GM21825 (cell line): ENCODE data around the gene CCDC194.
A peak's percentile ranks its signal among the peaks of the same experiment; 100 is the strongest.

Experiments
- ATAC-seq: cut with Tn5 transposase; IDR thresholded peaks from one replicate; pipeline ENCODE4 v1.9.1; 2021; ENCODE audit warnings: mild to moderate bottlenecking, moderate library complexity; ENCODE audit not compliant: unreplicated experiment

Gene CCDC194

GRCh38 chr19:17393914-17394313 is at the start of gene CCDC194:
TSS of gene CCDC194 (minus strand) at chr19:17394196. CDS start at chr19:17394158, 38 bp downstream.
- no peak for ATAC-seq

- ATAC-seq, result no peak
Measured at GRCh38 chr19:17441241-17442021, 47.4 kb upstream of the CCDC194 start.

- no peak for ATAC-seq
Measured at GRCh38 chr19:17436874-17437267, 42.9 kb upstream of the CCDC194 start.

DNA sequence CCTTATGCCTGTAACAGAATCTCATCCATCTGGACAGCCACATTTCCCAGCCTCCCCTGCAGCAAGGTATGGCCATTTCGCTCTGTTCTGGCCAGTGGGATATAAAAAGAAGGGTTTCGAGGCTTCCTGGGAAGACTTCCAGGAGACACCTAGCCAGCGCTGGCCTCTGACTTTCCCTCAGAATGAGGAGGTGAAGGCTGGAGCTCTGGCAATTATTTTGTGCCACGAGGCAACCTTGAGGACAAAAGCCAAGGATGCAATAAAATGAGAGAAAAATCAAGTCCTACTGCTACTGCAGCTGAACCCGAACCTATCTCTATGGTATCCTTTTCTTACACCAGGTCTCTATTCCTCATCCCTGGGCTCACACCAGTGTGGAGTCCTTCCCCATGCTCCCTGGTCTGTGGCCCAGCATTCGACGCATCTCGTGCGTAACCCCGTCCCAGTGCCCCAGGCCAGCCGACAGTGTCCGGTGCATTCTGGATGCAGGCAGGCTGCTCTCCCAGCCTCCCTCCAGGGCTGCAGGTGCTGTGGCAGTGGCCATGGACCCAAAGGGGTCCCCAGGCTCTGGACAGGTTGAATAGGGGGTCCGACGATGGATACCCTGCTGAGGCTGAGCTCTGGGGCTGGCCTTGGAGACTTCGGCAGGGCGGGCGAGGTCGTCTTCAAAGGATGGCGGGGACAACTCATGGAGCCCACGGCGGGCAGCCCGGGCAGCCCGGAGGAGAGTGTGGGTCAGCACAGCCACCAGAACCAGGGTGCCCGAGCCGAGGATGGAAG is 42.3 kb upstream of the CCDC194 start:
- ATAC-seq, result no peak

DNA sequence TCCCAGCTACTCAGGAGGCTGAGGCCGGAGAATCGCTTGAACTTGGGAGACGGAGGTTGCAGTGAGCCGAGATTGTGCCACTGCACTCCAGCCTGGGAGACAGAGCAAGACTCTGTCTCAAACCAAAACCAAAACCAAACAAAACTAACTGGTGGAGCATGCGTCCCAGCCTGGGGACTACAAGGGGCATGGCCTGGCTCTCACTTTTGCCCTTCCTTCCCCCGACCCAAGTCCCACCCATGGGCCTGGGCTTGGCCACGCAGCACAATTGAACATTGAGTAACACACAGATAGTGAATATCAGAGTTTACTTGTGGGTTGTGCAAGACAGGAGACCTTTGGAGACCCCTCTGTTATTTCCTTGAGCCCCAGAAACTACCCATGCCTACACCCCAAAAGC is 41.2 kb upstream of the CCDC194 start:
- no peak for ATAC-seq

DNA sequence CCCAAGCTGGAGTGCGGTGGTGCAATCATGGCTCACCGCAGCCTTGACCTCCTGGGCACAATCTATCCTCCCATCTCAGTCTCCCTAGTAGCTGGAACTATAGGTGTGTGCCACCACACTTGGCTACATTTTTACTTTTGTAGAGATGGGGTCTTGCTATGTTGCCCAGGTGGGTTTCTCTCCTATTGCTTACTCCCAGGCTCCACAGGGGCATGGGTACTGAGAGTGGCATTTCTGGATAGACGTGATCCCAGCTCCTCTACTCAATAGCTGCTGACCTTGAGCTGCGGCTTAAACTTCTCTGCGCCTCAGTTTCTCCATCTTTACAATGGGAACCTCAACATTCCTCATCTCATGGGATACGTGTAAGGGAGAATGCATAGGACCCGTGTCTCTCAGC is 37.4 kb upstream of the CCDC194 start:
- ATAC-seq, result no peak

GRCh38 chr19:17429641-17430113 is 35.7 kb upstream of the CCDC194 start:
- ATAC-seq, result no peak

DNA sequence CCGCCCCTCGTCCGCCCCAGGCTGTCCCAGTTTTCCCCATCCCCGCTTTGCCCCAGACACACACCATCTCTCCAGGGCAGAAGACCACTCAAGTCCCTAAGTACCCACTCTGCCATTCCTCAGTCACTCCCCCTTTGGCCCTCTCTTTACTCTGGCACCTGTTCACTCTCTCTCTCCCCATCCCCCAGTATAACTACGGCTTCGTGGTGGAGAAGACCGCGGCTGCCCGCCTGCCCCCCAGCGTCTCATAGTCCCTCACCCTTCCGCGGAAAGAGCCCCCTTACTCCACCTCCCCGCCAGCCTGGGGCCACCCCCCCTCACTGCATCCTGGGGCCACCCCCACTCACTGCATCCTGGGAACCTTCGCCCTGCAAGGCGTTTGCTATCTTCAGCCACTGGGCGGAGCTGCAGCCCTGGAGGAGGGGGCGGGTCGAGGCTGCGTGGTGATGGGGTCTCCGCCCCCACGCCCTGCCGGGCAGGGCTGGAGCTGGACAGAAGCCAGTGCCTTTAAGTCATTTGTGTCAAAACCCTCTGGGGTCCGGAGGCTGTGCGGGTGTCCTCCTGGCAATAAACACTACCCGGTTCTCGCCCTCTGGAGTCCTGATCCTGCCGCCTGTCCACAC is 30.9 kb upstream of the CCDC194 start:
- no peak for ATAC-seq

GRCh38 chr19:17423429-17424208 is 29.6 kb upstream of the CCDC194 start:
- no peak for ATAC-seq

DNA sequence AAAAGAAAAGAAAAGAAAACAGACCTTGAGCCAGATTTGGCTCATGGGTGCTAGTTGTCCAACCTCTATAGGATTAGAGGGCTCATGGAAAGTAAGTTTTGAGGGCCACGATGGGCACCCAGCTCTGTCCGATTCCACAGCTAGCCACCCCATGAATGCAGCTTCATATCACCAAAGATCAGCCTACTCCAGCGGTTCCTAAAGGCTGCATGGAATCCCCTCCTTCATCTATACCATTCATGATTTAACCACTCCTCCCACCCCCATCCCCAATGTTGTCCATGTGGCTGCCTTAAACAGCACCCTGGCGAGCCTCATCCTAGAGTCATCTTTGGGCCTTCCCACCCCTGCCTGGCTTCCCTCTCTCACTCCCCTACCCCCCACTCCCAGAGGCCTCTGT is 27.9 kb upstream of the CCDC194 start:
- no peak for ATAC-seq

GRCh38 chr19:17420475-17420924 is 26.5 kb upstream of the CCDC194 start:
- peak; percentile 12 for ATAC-seq

DNA sequence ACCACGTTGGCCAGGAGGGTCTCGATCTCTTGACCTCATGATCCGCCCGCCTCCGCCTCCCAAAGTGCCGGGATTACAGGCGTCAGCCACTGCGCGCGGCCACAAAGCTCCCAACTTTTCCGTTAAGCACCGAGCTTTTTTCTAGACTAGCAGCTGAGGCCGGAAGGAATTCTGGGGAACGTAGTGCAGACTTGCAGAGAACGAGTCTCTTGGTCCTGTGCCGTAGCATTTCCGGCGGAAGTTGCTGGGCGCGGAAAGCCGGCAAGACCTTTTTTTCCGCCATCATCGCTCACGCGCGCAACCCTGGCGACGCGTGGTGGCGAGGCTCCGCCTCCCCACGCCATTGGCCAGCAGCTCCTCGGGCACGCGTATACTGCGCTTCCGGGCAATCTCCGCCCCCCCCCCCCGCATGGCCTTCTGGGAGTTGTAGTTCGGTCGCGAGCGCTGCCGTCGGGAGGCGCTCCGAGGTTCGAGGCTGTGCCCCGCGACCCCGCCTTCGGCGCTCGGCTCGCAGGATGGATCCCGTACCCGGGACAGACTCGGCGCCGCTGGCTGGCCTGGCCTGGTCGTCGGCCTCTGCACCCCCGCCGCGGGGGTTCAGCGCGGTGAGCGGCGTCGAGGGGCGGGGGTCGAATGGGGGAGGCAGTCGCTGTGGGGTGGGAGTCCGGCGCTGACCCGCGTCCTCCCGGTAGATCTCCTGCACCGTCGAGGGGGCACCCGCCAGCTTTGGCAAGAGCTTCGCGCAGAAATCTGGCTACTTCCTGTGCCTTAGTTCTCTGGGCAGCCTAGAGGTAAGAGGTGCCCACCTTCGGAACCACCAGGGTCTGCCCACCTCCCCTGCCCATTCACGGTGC is 25.9 kb upstream of the CCDC194 start, which contains the start of gene MVB12A:
MVB12A (plus strand) TSS at position 427 of the 854 bp plus-strand sequence; CDS start at position 516, 89 bp downstream.
- peak; percentile 85 for ATAC-seq

- ATAC-seq, result no peak
Measured at GRCh38 chr19:17419154-17419620, 25.2 kb upstream of the CCDC194 start.

DNA sequence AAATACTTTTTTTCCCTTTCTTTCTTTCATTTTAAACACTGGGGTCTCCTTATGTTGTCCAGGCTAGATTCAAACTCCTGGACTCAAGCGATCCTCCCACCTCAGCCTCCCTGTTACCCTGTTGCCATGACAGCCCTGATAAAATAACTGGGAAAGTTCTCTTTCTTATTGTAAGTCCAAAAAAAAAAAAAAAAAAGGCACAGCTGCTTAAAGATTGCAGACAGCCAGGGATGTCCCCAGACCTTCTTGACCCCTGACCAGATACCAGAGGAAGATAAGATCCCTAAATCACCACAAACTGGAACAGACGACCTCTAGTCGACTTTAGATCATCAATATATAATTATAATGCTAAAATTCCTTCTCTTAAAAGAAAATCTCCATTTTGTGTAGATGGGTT is 24.7 kb upstream of the CCDC194 start:
- ATAC-seq, result no peak

DNA sequence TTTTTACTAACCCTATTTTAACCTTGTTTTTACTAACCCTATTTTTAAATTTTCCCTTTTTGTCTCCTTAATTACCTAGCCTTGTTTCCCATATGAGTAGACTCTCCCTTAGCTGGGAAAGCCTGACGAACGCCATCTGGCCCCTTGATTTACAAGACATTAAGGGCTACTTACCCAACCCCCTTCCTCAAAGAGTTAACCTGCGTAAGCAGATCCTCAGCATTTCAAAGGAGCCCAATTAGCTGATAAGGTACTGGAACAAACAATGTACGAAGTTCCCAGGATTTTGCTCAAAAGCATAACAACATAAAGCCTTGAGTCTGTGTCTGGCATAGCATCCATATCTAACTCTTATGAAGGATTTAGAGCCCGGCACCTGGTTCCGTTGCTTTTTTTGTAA is 21.1 kb upstream of the CCDC194 start:
- ATAC-seq, result no peak

DNA sequence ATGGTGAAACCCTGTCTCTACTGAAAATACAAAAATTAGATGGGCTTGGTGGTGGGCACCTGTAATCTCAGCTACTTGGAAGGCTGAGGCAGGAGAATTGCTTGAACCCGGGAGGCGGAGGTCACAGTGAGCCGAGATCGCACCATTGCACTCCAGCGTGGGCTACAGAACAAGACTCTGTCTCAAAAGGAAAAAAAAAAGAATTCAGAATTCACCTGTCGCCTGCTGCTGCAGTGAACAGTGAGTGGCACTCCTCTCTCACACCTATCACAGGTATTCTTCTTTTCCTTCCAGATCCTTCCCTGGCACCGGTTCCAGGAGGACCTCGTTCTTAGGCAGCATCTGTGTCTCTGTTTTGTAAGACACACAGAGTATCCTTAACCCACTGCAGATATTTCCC is 20.1 kb upstream of the CCDC194 start:
- no peak for ATAC-seq

DNA sequence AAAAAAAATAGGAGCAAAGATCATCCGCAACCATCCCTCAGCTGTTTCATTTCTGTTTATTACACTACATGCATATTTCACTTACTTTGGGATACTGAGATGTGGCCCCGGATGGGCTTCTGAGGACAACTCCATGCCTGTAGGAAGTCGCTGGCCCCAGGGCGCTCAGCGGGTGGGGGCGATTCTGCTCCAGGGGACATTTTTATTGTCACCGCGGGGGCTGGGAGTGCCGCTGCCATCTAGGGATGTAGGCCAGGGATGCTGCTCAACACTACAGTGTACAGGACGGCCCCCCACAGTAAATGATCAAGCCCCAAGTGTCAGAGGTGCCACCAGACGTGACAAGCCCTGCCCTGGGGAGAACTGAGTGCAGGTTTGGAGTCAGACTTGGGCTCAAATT is 17.8 kb upstream of the CCDC194 start:
- no peak for ATAC-seq

DNA sequence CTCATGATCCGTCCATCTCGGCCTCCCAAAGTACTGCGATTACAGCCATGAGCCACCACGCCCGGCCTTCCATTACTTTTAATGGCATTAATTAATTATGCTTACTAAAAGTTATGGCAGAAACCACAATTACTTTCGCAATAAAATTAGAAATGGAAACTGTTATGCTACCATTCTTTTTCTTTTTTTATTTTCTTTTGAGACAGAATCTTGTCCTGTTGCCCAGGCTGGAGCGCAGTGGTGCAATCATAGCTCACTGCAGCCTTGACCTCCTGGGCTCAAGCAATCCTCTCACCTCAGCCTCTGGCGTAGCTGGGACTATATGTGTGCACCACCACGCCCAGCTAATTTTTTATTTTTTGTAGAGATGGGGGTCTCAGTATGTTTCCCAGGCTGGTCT is 16.0 kb upstream of the CCDC194 start:
- ATAC-seq, result no peak

DNA sequence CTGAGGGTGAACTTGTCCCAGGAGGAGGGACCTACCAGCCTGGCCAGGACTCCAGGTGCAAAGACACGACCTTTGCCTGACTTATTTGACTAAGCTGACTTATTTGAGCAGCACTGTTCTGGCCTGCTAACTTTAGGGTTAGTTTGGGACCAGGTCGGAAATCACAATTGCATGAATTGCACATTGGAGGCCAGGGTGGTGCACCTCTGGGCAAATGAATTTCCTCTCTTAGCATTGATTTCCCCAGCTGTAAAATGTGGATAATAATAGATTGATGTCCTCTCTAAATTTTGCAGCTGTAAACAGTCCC is 12.8 kb upstream of the CCDC194 start:
- no peak for ATAC-seq
